Muscle of arm (tissue), 12 donors: ENCODE data around the gene OASL. TPM values are rescaled to one million over a fixed set of nuclear protein-coding genes. Genes with fewer than 3 reads are reported as not detected.

ENCODE experiments used
- polyA plus RNA-seq, 12 donors: library from polyadenylated mRNA; unstranded; fragments of 120-200 nt; gene quantifications; one replicate each; pipeline ENCODE4 v1.2.1, GENCODE V29; 2013; ENCODE audit not compliant: insufficient read length in 12 of 12

The OASL gene
- polyA plus RNA-seq, 12 donors: 0.11 to 0.20 (median 0.17) TPM; not detected in 8

Other genes starting within 250 kb of the OASL start
- 10 to 100 TPM in 11 of 12 donors, not detected in 1; 21.9 to 72.7 (median 58.4) TPM for gene SPPL3, start 134.9 kb downstream of the OASL start, polyA plus RNA-seq
- 10 to 100 TPM in 1 of 12 donors, under 1 TPM in 3, not detected in 8; 0.10 to 11.8 (median 0.12) TPM for gene HNF1A, start 60.7 kb downstream of the OASL start, polyA plus RNA-seq
- gene C12orf43, start 22.8 kb downstream of the OASL start, polyA plus RNA-seq: 10 to 100 TPM in 11 of 12 donors, not detected in 1; 10.0 to 16.8 (median 11.7) TPM
- gene P2RX7, start 93.6 kb upstream of the OASL start, polyA plus RNA-seq: 1 to 10 TPM in 10 of 12 donors, not detected in 2; 1.0 to 6.3 (median 1.6) TPM
- 10 to 100 TPM in 7 of 12 donors, 1 to 10 TPM in 4, not detected in 1; 9.7 to 25.0 (median 10.7) TPM for gene P2RX4, start 170.9 kb upstream of the OASL start, polyA plus RNA-seq